HEK293 (cell line): ENCODE measurements around the gene COPZ1.

Experiments
- ZNF112 ChIP-seq: fragments of 450-650 bp; formaldehyde crosslinking; IDR thresholded peaks from 2 replicates; pipeline ENCODE4 v1.5.0; 2017; ENCODE audit warnings: missing biosample characterization, missing genetic modification characterization
- ZNF623 ChIP-seq: fragments of 450-650 bp; formaldehyde crosslinking; IDR thresholded peaks from 2 replicates; pipeline ENCODE4 v1.5.1; 2016; ENCODE audit warnings: missing biosample characterization, missing genetic modification characterization
- TF ChIP-seq, protein P1 (sequence below): fragments of 450-650 bp; formaldehyde crosslinking; IDR thresholded peaks from 2 replicates; pipeline ENCODE4 v1.5.1; 2016; ENCODE audit warnings: missing biosample characterization, missing genetic modification characterization

GRCh38 chr12:54303640-54304039 is 21.3 kb upstream of the COPZ1 start:
- TF ChIP-seq, protein P1, sequence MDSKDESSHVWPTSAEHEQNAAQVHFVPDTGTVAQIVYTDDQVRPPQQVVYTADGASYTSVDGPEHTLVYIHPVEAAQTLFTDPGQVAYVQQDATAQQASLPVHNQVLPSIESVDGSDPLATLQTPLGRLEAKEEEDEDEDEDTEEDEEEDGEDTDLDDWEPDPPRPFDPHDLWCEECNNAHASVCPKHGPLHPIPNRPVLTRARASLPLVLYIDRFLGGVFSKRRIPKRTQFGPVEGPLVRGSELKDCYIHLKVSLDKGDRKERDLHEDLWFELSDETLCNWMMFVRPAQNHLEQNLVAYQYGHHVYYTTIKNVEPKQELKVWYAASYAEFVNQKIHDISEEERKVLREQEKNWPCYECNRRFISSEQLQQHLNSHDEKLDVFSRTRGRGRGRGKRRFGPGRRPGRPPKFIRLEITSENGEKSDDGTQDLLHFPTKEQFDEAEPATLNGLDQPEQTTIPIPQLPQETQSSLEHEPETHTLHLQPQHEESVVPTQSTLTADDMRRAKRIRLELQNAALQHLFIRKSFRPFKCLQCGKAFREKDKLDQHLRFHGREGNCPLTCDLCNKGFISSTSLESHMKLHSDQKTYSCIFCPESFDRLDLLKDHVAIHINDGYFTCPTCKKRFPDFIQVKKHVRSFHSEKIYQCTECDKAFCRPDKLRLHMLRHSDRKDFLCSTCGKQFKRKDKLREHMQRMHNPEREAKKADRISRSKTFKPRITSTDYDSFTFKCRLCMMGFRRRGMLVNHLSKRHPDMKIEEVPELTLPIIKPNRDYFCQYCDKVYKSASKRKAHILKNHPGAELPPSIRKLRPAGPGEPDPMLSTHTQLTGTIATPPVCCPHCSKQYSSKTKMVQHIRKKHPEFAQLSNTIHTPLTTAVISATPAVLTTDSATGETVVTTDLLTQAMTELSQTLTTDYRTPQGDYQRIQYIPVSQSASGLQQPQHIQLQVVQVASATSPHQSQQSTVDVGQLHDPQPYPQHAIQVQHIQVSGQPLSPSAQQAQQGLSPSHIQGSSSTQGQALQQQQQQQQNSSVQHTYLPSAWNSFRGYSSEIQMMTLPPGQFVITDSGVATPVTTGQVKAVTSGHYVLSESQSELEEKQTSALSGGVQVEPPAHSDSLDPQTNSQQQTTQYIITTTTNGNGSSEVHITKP = no peak
- TF ChIP-seq ZNF623 (tag by site-specific recombination) = no peak
- TF ChIP-seq ZNF112 (tag by site-specific recombination) = no peak
